ENCODE measurements around the gene VEZF1.

VEZF1 gene

GRCh38 chr17:57924677-57925076, 63.4 kb downstream of the VEZF1 start:
- DNase-seq: no peak
